CD4-positive, alpha-beta T cell treated with Interleukin-15 for 4 hours (primary cell): ENCODE results near the gene YARS1.

Source experiments
- DNase-seq: peaks from one replicate; pipeline ENCODE4 v3.0.0-alpha.2; 2020; ENCODE audit warnings: low spot score

The YARS1 gene

GRCh38 chr1:32780628-32781234 lies 36.4 kb downstream of the YARS1 start:
- DNase-seq, result no peak

- no peak for DNase-seq
Measured at GRCh38 chr1:32780005-32780404, 37.2 kb downstream of the YARS1 start.

GRCh38 chr1:32779242-32779641 lies 37.9 kb downstream of the YARS1 start:
- DNase-seq, result no peak

- no peak for DNase-seq
Measured at GRCh38 chr1:32775640-32776337, 41.4 kb downstream of the YARS1 start.

GRCh38 chr1:32774950-32775634 lies 42.1 kb downstream of the YARS1 start:
- no peak for DNase-seq

GRCh38 chr1:32774464-32774808 lies 42.7 kb downstream of the YARS1 start:
- DNase-seq, result no peak

- DNase-seq, result no peak
Measured at GRCh38 chr1:32773764-32774463, 43.2 kb downstream of the YARS1 start.

- DNase-seq, result peak; percentile 73
Measured at GRCh38 chr1:32773018-32773763, 44.0 kb downstream of the YARS1 start.

- DNase-seq, result no peak
Measured at GRCh38 chr1:32772281-32773017, 44.7 kb downstream of the YARS1 start.

- DNase-seq, result no peak
Measured at GRCh38 chr1:32771561-32772280, 45.4 kb downstream of the YARS1 start.

- no peak for DNase-seq
Measured at GRCh38 chr1:32770741-32771548, 46.2 kb downstream of the YARS1 start.

- DNase-seq, result no peak
Measured at GRCh38 chr1:32770221-32770731, 46.9 kb downstream of the YARS1 start.

GRCh38 chr1:32769524-32770220 lies 47.5 kb downstream of the YARS1 start:
- no peak for DNase-seq

- DNase-seq, result no peak
Measured at GRCh38 chr1:32768110-32768850, 48.9 kb downstream of the YARS1 start.

GRCh38 chr1:32767641-32768040 lies 49.5 kb downstream of the YARS1 start:
- DNase-seq, result no peak

- DNase-seq, result no peak
Measured at GRCh38 chr1:32767156-32767555, 50.0 kb downstream of the YARS1 start.

GRCh38 chr1:32766328-32766972 lies 50.7 kb downstream of the YARS1 start:
- DNase-seq, result no peak
